ENCODE results near the gene PROSER1. TPM values are rescaled to one million over a fixed set of nuclear protein-coding genes. Genes with fewer than 3 reads are reported as not detected.

Gene PROSER1
- total and polyA plus RNA-seq, 10 of the 15 experiments (the other 5 are each of a cell fraction or from before 2014, with no cell fraction given): 14.3 to 66.0 (median 26.9) TPM

DNA sequence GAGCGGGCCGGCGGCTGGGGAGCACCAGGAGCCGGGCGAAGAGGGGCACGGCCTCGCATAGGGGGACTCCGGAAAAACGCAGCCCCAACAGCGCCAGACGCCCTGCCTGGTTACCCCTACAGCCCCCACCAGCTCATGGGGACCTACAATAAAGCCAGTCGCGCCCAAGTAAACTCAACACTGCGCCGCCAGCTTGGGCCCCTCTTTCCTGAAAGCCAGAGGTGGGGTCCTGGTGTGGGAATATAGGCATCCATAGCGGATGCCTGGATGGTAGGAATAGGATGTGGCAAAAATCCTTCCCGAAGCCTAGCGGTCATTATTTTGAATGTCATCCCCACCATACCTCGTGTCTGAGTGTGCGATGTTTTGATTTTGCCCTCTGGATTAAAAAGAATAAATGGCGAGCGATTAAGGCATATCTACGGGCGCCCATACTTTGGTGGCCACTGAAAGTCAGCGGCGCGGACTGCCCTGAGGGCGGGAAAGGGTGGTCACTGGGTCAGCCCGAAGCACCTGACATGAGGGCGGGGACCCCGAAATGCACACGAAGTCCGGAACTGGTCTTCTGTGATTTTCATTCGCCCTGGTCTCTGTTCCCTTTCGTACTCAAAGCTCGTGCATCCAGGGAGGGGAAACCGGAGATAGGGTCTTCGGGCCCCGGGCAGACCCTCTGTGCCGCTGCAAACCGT lies at the start of gene PROSER1, which contains the start of gene NHLRC3 (continued):
- peak; percentile 78 for TF ChIP-seq SKIL (IDR thresholded peaks at IDR 0.05; ENCODE audit: low read depth, poor library complexity, severe bottlenecking)
- peak; percentile 58 for TF ChIP-seq SIX5 (IDR thresholded peaks at IDR 0.05; ENCODE audit: low read depth, low read length, severe bottlenecking)
- peak; percentile 89 for TF ChIP-seq NBN (IDR thresholded peaks at IDR 0.05)
- TF ChIP-seq SIN3A (IDR thresholded peaks at IDR 0.05; ENCODE audit: low read depth, low read length): peak; percentile 89
- TF ChIP-seq, protein P1, sequence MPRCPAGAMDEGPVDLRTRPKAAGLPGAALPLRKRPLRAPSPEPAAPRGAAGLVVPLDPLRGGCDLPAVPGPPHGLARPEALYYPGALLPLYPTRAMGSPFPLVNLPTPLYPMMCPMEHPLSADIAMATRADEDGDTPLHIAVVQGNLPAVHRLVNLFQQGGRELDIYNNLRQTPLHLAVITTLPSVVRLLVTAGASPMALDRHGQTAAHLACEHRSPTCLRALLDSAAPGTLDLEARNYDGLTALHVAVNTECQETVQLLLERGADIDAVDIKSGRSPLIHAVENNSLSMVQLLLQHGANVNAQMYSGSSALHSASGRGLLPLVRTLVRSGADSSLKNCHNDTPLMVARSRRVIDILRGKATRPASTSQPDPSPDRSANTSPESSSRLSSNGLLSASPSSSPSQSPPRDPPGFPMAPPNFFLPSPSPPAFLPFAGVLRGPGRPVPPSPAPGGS (IDR thresholded peaks at IDR 0.05; ENCODE audit: borderline replicate concordance, insufficient read depth, low read depth, low read length, poor library complexity, severe bottlenecking): peak; percentile 3
- TF ChIP-seq TBL1XR1 (IDR thresholded peaks at IDR 0.05; ENCODE audit: low read depth, low read length): no peak
- TF ChIP-seq BACH1 (IDR thresholded peaks at IDR 0.05; ENCODE audit: borderline replicate concordance): no peak; the same call in 1 of the 2 replicates
- TF ChIP-seq NFXL1 (IDR thresholded peaks at IDR 0.05; ENCODE audit: borderline replicate concordance): no peak; the same call in 1 of the 2 replicates
- TF ChIP-seq HCFC1 (IDR thresholded peaks at IDR 0.05; ENCODE audit: low read length): peak; percentile 78
- TF ChIP-seq ZBTB11 (CRISPR knock-in tag; IDR thresholded peaks at IDR 0.05): no peak
- TF ChIP-seq RELA (IDR thresholded peaks at IDR 0.05; ENCODE audit: borderline replicate concordance, partially characterized antibody): peak; percentile 63
- TF ChIP-seq PAX5 (IDR thresholded peaks at IDR 0.05; ENCODE audit: borderline replicate concordance, low read depth, low read length): no peak
- TF ChIP-seq E4F1 (IDR thresholded peaks at IDR 0.05; ENCODE audit: borderline replicate concordance, partially characterized antibody): peak; percentile 66
- no peak for TF ChIP-seq FOS (IDR thresholded peaks at IDR 0.05; ENCODE audit: borderline replicate concordance, extremely low read depth, insufficient read length)
- TF ChIP-seq, protein P2, sequence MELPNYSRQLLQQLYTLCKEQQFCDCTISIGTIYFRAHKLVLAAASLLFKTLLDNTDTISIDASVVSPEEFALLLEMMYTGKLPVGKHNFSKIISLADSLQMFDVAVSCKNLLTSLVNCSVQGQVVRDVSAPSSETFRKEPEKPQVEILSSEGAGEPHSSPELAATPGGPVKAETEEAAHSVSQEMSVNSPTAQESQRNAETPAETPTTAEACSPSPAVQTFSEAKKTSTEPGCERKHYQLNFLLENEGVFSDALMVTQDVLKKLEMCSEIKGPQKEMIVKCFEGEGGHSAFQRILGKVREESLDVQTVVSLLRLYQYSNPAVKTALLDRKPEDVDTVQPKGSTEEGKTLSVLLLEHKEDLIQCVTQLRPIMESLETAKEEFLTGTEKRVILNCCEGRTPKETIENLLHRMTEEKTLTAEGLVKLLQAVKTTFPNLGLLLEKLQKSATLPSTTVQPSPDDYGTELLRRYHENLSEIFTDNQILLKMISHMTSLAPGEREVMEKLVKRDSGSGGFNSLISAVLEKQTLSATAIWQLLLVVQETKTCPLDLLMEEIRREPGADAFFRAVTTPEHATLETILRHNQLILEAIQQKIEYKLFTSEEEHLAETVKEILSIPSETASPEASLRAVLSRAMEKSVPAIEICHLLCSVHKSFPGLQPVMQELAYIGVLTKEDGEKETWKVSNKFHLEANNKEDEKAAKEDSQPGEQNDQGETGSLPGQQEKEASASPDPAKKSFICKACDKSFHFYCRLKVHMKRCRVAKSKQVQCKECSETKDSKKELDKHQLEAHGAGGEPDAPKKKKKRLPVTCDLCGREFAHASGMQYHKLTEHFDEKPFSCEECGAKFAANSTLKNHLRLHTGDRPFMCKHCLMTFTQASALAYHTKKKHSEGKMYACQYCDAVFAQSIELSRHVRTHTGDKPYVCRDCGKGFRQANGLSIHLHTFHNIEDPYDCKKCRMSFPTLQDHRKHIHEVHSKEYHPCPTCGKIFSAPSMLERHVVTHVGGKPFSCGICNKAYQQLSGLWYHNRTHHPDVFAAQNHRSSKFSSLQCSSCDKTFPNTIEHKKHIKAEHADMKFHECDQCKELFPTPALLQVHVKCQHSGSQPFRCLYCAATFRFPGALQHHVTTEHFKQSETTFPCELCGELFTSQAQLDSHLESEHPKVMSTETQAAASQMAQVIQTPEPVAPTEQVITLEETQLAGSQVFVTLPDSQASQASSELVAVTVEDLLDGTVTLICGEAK (IDR thresholded peaks at IDR 0.05; ENCODE audit: borderline replicate concordance): peak; percentile 87

All from GM12878 (cell line).